Measurements from ENCODE around the gene PMF1.
"Not testable (repeated sequence)": the region's sequence is repeated elsewhere in the genome, so short reads cannot be mapped to it uniquely, and the experiment has no call there.

Gene PMF1

GRCh38 chr1:156198831-156199349 is 13.9 kb upstream of the PMF1 start:
- DNase-seq = no peak

- DNase-seq = no peak
Observed at GRCh38 chr1:156200044-156200443, 12.8 kb upstream of the PMF1 start.

GRCh38 chr1:156203331-156203730 is 9.5 kb upstream of the PMF1 start:
- peak; percentile 82 for DNase-seq

GRCh38 chr1:156204686-156205085 is 8.1 kb upstream of the PMF1 start:
- DNase-seq = peak; percentile 31

GRCh38 chr1:156211243-156211642 is 1.6 kb upstream of the PMF1 start:
- DNase-seq = no peak

- DNase-seq = no peak
Observed at GRCh38 chr1:156212130-156212529, 677 bp upstream of the PMF1 start.

- no peak for DNase-seq
Observed at GRCh38 chr1:156213644-156213966, 798 bp downstream of the PMF1 start.

GRCh38 chr1:156214024-156214748 is 1.4 kb downstream of the PMF1 start:
- DNase-seq = peak; percentile 97

GRCh38 chr1:156216361-156217086 is 3.7 kb downstream of the PMF1 start:
- not testable (repeated sequence) for DNase-seq

- DNase-seq = peak; percentile 40
Observed at GRCh38 chr1:156217871-156218270, 5.1 kb downstream of the PMF1 start.

GRCh38 chr1:156220226-156220625 is 7.4 kb downstream of the PMF1 start:
- DNase-seq = no peak

- no peak for DNase-seq
Observed at GRCh38 chr1:156221986-156222692, 9.3 kb downstream of the PMF1 start.

GRCh38 chr1:156225677-156226014 is 12.8 kb downstream of the PMF1 start:
- no peak for DNase-seq

GRCh38 chr1:156226116-156226538 is 13.3 kb downstream of the PMF1 start:
- DNase-seq = no peak

GRCh38 chr1:156226782-156227181 is 14.0 kb downstream of the PMF1 start:
- no peak for DNase-seq

GRCh38 chr1:156228501-156228900 is 15.7 kb downstream of the PMF1 start:
- no peak for DNase-seq

GRCh38 chr1:156229809-156230472 is 17.1 kb downstream of the PMF1 start:
- no peak for DNase-seq

GRCh38 chr1:156230473-156230837 is 17.6 kb downstream of the PMF1 start:
- DNase-seq = no peak

- no peak for DNase-seq
Observed at GRCh38 chr1:156232201-156232894, 19.5 kb downstream of the PMF1 start.

- DNase-seq = peak; percentile 86
Observed at GRCh38 chr1:156233426-156234127, 20.8 kb downstream of the PMF1 start.

- no peak for DNase-seq
Observed at GRCh38 chr1:156236164-156236563, 23.4 kb downstream of the PMF1 start.

- DNase-seq = no peak
Observed at GRCh38 chr1:156238248-156238647, 25.4 kb downstream of the PMF1 start.

Measured in NCI-H226 (cell line).